ENCODE data around the gene TRPM3.

GRCh38 chr9:70595211-70595610 is 526.2 kb downstream of the TRPM3 start:
- TF ChIP-seq CTCF (IDR thresholded peaks at IDR 0.05 in 4 of 5, conservative IDR thresholded peaks at IDR 0.05 in 1 of 5) (no peak), POLR2A (IDR thresholded peaks at IDR 0.05) (no peak)

Data from gastrocnemius medialis (tissue), 4 donors.